Measurements from ENCODE around the gene FHOD3.

GRCh38 chr18:36519358-36519757 is 221.8 kb downstream of the FHOD3 start:
- TF ChIP-seq CTCF (IDR thresholded peaks at IDR 0.05) (no peak), EZH2 (IDR thresholded peaks at IDR 0.05; ENCODE audit: borderline replicate concordance, insufficient read depth, low read depth, low read length, poor library complexity, severe bottlenecking) (no peak)

Measured in B cell (primary cell).